Esophagus (tissue), 2 donors: ENCODE results near the gene OR52E8. TPM values are rescaled to one million over a fixed set of nuclear protein-coding genes. Genes with fewer than 3 reads are reported as not detected.

Source experiments
- H3K27ac ChIP-seq, 2 donors: one replicate each; pipeline ENCODE4 v1.5.1; 2013; ENCODE audit warnings: low read depth in 2 of 2, mild to moderate bottlenecking in 2 of 2, inconsistent platforms in 1 of 2, low read length in 1 of 2, moderate library complexity in 1 of 2
- H3K27me3 ChIP-seq, 2 donors: one replicate each; pipeline ENCODE4 v1.6.1; 2013; ENCODE audit warnings: low read length in 2 of 2, control low read depth in 1 of 2, mild to moderate bottlenecking in 1 of 2; ENCODE audit not compliant: insufficient read depth in 2 of 2, control insufficient read depth in 1 of 2
- H3K36me3 ChIP-seq, 2 donors: one replicate each; pipeline ENCODE4 v1.6.1; 2013; ENCODE audit warnings: low read length in 1 of 2; ENCODE audit not compliant: control insufficient read depth in 2 of 2, insufficient read depth in 2 of 2
- H3K4me1 ChIP-seq, 2 donors: one replicate each; pipeline ENCODE4 v1.6.1; 2013; ENCODE audit warnings: low read length in 1 of 2; ENCODE audit not compliant: control insufficient read depth in 2 of 2, insufficient read depth in 2 of 2
- H3K4me3 ChIP-seq, 2 donors: one replicate each; pipeline ENCODE4 v1.5.1; 2013; ENCODE audit warnings: low read length in 2 of 2, mild to moderate bottlenecking in 2 of 2, low read depth in 1 of 2, moderate library complexity in 1 of 2
- H3K9me3 ChIP-seq, 2 donors: one replicate each; pipeline ENCODE4 v1.6.1; 2013; ENCODE audit warnings: mild to moderate bottlenecking in 2 of 2, low read depth in 1 of 2, low read length in 1 of 2, moderate library complexity in 1 of 2; ENCODE audit not compliant: control insufficient read depth in 2 of 2, insufficient read depth in 1 of 2
- WGBS, 2 donors: extraction: QIAGEN DNeasy Blood & Tissue Kit; methylation state at CpG; one replicate each; pipeline ENCODE4 v1.1.7; 2013; 5-methylcytosine and 5-hydroxymethylcytosine counted together
- polyA plus RNA-seq, 2 donors: library from polyadenylated mRNA; stranded (reverse); fragments of 200-250 nt; gene quantifications; one replicate each; pipeline ENCODE4 v1.2.3, GENCODE V29; 2013
- donor health status: healthy with polysubstance abuse.
- donor health status: Bipolar disorder and iron deficiency.

The OR52E8 gene
- polyA plus RNA-seq = not detected

DNA sequence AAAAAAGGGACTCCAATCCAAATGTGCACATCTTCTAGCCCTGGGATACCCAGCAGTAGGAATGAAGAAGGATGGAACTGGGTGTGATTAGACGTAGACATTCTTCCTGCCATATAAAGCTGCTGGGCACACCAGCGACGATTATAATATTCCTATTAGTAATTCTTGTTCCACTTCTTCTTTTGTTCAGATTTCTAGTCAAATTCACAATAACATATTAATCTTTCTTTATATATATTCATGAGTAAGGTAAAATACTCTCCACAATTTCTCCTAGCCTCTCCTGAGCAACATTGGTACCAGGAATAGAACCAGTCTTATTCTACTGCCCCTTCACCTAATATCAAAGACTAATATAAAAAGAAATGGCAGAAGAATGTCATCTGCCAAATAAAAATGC lies at the start of gene OR52E8:
TSS of gene OR52E8 (minus strand) at position 101 of the 400 bp plus-strand sequence. CDS start at position 101, 0 bp downstream.
- WGBS, 2 donors = 94% methylated on average over 3 of the region's 3 CpGs
- no peak within 1 kb of the TSS for H3K27ac ChIP-seq
- H3K36me3 ChIP-seq = no peaks in the 10 kb centered on the region
- H3K4me3 ChIP-seq = no peak within 1 kb of the TSS
- no peaks in the 10 kb centered on the region for H3K9me3 ChIP-seq
- no peaks in the 10 kb centered on the region for H3K27me3 ChIP-seq
- H3K4me1 ChIP-seq = no peaks in the 10 kb centered on the region

DNA sequence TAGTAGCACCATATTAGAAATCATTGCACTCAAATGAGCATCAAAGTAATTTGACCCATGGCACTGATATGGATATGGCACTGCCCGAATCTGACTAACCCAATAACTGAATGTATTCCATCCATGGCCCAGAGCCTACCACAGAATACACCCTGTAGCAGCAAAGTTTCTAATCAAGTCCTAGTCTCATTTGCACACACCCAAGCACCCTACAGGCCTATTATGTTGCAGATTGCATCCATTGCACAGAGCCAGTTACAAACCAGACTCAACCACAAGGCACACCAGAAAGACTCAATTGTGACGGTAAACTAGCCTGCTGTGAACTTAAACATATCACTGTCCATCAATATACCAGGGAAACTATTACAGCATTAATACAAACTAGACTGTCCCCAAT lies 42.0 kb upstream of the OR52E8 start:
- no peaks in the 10 kb centered on the region for H3K27me3 ChIP-seq
- 79 to 84% methylated on average over 2 of the region's 2 CpGs for WGBS, 2 donors
- no peak overlapping the region for H3K27ac ChIP-seq
- H3K4me1 ChIP-seq = no peaks in the 10 kb centered on the region
- no peak overlapping the region for H3K4me3 ChIP-seq
- peaks cover 0 to 2% of the 10 kb centered on the region in 2 donors for H3K9me3 ChIP-seq
- H3K36me3 ChIP-seq = no peaks in the 10 kb centered on the region

DNA sequence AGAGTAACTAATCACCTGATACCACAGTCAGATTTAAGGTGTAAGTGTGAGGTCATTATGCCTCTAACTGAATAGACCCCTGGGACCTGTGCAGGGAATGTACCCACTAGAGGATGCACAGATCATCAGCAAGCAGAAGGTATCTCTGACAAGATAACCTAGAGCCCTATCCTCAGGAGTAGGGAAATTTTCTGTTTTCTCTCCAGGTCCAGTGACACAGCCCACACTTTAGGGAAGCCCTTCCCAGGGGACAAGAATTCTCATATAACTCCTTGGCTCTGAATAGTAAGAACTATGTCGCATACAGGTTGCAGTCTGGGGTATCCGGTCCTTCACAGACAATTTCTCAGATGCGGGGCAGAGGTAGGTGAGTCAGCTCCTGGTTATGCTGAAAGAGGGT lies 35.4 kb upstream of the OR52E8 start, which contains the start of gene OR52E5:
TSS of gene OR52E5 (plus strand) at position 301 of the 400 bp plus-strand sequence. CDS start 7,569 bp downstream, outside the sequence.
- Histone ChIP-seq H3K36me3 (no peaks in the 10 kb centered on the region), H3K4me1 (no peaks in the 10 kb centered on the region), H3K27ac (no peak within 1 kb of the TSS), H3K9me3 (no peaks in the 10 kb centered on the region), H3K4me3 (no peak within 1 kb of the TSS), H3K27me3 (no peaks in the 10 kb centered on the region)
- WGBS, 2 donors = 89 to 93% methylated on average over 3 of the region's 3 CpGs

DNA sequence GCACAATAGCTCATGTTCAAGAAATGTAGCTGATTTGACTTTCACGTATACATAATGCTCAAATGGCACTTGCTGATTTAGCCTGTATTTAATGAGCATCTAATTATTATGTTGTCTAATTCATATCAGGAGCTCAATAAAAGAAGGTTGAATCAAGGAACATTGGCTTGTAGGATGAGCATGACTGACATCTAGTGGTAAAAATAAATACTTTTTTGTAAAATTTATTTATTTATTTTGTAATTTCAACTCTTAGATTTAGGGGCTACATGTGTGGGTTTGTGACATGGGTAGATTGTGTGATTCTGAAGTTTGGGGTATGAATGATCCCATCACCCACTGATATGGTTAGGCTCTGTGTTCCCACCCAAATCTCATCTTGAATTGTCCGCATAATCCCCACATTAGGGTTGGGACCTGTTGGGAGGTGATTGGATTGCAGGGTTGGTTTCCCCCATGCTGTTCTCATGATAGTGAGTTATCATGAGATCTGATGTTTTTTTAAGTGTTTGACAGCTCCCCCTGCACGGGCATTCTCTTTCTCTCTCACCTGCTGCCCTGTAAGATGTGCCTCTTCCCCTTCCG lies 33.8 kb upstream of the OR52E8 start:
- Histone ChIP-seq H3K4me3 (no peak overlapping the region), H3K27me3 (no peaks in the 10 kb centered on the region), H3K27ac (no peak overlapping the region), H3K36me3 (no peaks in the 10 kb centered on the region), H3K4me1 (no peaks in the 10 kb centered on the region), H3K9me3 (no peaks in the 10 kb centered on the region)
- 60 to 63% methylated on average over 4 of the region's 4 CpGs for WGBS, 2 donors

DNA sequence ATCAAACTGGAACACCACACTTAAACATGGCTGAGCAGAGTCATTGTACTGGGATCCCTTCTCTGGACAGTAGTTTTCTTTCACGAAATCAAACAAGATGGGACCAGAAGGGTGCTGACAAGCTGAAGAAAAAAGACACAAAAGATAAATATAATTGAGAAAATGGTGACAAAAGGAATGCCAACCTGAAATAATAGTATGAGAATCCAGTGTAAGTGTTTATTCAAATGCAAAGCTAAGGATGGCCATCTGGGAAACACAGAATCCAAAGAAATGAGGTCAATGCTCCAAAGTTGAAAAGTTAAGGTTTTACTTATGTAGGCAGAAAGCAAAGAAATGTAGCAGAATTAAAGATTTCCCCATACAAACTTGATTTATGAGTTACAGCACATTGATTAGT lies 30.2 kb upstream of the OR52E8 start:
- Histone ChIP-seq H3K9me3 (no peaks in the 10 kb centered on the region), H3K4me1 (no peaks in the 10 kb centered on the region), H3K4me3 (no peak overlapping the region), H3K27ac (no peak overlapping the region), H3K27me3 (no peaks in the 10 kb centered on the region), H3K36me3 (no peaks in the 10 kb centered on the region)
- WGBS, 2 donors = 62 to 67% methylated on average over 1 of the region's 1 CpG

DNA sequence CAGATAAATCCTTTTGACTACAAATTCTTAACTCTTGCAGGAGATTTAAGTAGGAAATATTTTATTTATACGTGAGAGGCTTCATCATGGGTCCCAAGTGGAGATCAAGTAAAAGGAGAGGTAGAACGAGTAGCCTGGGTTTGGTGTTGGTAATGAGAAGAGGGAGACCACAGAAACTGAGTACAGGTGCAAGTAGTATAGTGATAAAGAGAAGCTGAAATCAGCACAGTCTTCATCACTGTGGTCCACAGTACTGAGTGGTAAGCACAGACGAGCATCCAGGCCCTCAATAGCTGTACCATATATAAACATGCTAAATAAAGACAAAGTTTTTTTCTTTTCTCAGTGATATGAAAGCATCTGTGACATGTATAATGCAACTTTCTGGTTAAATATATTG lies 29.7 kb upstream of the OR52E8 start:
- no peaks in the 10 kb centered on the region for H3K36me3 ChIP-seq
- no peaks in the 10 kb centered on the region for H3K4me1 ChIP-seq
- H3K27me3 ChIP-seq = no peaks in the 10 kb centered on the region
- no peak overlapping the region for H3K4me3 ChIP-seq
- H3K27ac ChIP-seq = no peak overlapping the region
- H3K9me3 ChIP-seq = no peaks in the 10 kb centered on the region
- 60 to 61% methylated on average over 3 of the region's 3 CpGs for WGBS, 2 donors

DNA sequence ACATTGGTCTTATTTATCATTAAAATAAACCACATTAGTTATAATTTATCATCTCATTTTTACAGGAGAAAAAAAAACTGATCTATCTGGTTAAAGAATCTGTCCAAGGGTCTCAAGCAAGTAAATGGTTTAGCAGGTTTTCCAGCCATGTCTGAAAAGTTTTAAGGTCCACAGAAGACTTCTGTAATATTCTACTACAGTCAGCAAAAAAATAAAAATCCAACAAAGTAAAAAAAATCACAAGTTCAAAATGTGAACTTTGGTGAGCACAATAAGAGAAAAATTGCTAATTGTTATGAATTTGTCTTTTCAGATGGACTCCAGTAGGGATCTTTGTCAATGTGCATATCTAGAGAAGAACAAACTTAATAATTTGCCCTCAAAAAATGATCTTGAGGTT lies 24.3 kb upstream of the OR52E8 start:
- no peaks in the 10 kb centered on the region for H3K4me1 ChIP-seq
- no peaks in the 10 kb centered on the region for H3K9me3 ChIP-seq
- H3K27ac ChIP-seq = no peak overlapping the region
- H3K4me3 ChIP-seq = no peak overlapping the region
- no peaks in the 10 kb centered on the region for H3K27me3 ChIP-seq
- H3K36me3 ChIP-seq = no peaks in the 10 kb centered on the region

DNA sequence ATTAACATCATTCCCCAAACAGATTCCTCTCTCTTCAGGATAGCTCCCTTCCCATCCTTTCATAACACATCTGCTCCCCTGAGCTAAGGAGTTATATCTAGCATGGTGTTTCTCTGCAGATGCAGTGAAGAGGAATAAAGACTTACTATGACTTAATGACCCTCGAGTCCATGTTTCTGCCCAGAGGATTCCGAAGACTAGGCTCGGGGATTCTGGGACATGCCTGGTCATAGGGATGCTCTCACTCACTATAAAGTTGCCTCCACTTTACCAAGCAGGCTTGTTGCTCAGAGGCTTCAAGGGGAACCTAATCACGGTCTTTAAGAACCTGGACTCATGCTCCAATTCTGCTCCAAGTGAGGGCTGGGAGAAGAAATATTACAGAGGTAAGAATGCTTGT lies 22.8 kb upstream of the OR52E8 start, which contains the start of gene OR52E4:
TSS of gene OR52E4 (plus strand) at position 301 of the 400 bp plus-strand sequence. CDS start 3,664 bp downstream, outside the sequence.
- Histone ChIP-seq H3K4me3 (no peak within 1 kb of the TSS), H3K9me3 (no peaks in the 10 kb centered on the region), H3K36me3 (no peaks in the 10 kb centered on the region), H3K27ac (no peak within 1 kb of the TSS), H3K27me3 (no peaks in the 10 kb centered on the region), H3K4me1 (no peaks in the 10 kb centered on the region)
- WGBS, 2 donors = 67 to 68% methylated on average over 4 of the region's 4 CpGs

DNA sequence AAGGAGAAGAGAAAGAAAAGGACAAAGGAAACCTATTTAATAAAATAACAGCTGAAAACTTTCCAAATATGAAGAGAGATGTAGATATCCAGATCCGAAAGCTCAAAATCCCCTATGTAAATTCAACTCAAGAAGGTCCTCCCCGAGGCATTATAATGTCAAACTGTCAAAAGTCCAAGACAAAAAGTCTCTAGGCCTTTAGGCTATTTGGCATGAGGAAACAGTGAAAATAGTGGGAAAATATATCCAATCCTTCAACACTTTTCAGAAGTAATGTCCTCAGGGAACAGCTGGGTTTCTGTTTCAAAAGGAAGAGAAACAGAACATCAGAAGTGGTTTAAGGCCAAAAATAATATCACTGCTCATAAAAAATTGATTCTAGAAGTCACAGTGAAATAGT lies 21.1 kb upstream of the OR52E8 start:
- Histone ChIP-seq H3K9me3 (no peaks in the 10 kb centered on the region), H3K27me3 (no peaks in the 10 kb centered on the region), H3K36me3 (no peaks in the 10 kb centered on the region), H3K4me1 (no peaks in the 10 kb centered on the region), H3K27ac (no peak overlapping the region), H3K4me3 (no peak overlapping the region)
- 39 to 55% methylated on average over 2 of the region's 2 CpGs for WGBS, 2 donors

DNA sequence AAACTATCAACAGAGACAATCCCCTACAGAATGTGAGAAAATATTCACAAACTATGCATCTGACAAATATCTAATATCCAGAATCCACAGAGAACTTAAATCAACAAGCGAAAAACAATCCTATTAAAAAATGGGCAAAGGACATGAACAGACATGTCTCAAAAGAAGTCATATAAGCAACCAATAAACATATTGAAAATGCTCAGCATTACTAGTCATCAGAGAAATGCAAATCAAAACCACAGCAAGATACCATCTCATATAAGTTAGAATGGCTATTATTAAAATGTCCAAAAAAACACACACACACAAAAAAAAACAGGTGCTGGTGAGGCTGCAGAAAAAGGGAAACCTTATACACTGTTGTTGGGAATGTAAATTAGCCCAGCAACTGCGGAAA lies 8.3 kb upstream of the OR52E8 start:
- H3K4me1 ChIP-seq = no peaks in the 10 kb centered on the region
- H3K27ac ChIP-seq = no peak overlapping the region
- no peaks in the 10 kb centered on the region for H3K36me3 ChIP-seq
- H3K27me3 ChIP-seq = no peaks in the 10 kb centered on the region
- WGBS, 2 donors = 75 to 85% methylated on average over 2 of the region's 2 CpGs
- H3K4me3 ChIP-seq = no peak overlapping the region
- no peaks in the 10 kb centered on the region for H3K9me3 ChIP-seq
